ENCODE results near the gene TMEM150A.
"Not testable (repeated sequence)": the region's sequence is repeated elsewhere in the genome, so short reads cannot be mapped to it uniquely, and the experiment has no call there.

TMEM150A gene

GRCh38 chr2:85600235-85600575 is 2.3 kb downstream of the TMEM150A start:
- WGBS: 93% methylated on average over 3 of the region's 3 CpGs
- H3K9ac ChIP-seq (ENCODE audit: low read depth, low read length): no peak overlapping the region
- no peak overlapping the region for H3K4me3 ChIP-seq (ENCODE audit: low read length)
- no peak overlapping the region for H3K27ac ChIP-seq (ENCODE audit: low read depth, low read length)
- no peaks in the 10 kb centered on the region for H3K9me3 ChIP-seq (ENCODE audit: insufficient read depth, low read depth, low read length)
- peaks cover 27% of the 10 kb centered on the region for H3K36me3 ChIP-seq (ENCODE audit: insufficient read depth, low read length)
- no peaks in the 10 kb centered on the region; the same call in 1 of the 2 replicates for H3K4me1 ChIP-seq (ENCODE audit: insufficient read depth, low read length)
- H3K27me3 ChIP-seq (ENCODE audit: insufficient read depth, low read length): no peaks in the 10 kb centered on the region

GRCh38 chr2:85599468-85600234 is 2.8 kb downstream of the TMEM150A start:
- Histone ChIP-seq H3K9ac (ENCODE audit: low read depth, low read length) (no peak overlapping the region), H3K36me3 (ENCODE audit: insufficient read depth, low read length) (peaks cover 26% of the 10 kb centered on the region), H3K9me3 (ENCODE audit: insufficient read depth, low read depth, low read length) (no peaks in the 10 kb centered on the region), H3K4me1 (ENCODE audit: insufficient read depth, low read length) (no peaks in the 10 kb centered on the region; the same call in 1 of the 2 replicates), H3K4me3 (ENCODE audit: low read length) (no peak overlapping the region), H3K27me3 (ENCODE audit: insufficient read depth, low read length) (no peaks in the 10 kb centered on the region), H3K27ac (ENCODE audit: low read depth, low read length) (no peak overlapping the region)
- WGBS: 88% methylated on average over 17 of the region's 17 CpGs

GRCh38 chr2:85598594-85599340 is 3.7 kb downstream of the TMEM150A start:
- H3K36me3 ChIP-seq (ENCODE audit: insufficient read depth, low read length): peaks cover 25% of the 10 kb centered on the region
- no peak overlapping the region for H3K9ac ChIP-seq (ENCODE audit: low read depth, low read length)
- H3K9me3 ChIP-seq (ENCODE audit: insufficient read depth, low read depth, low read length): no peaks in the 10 kb centered on the region
- no peak overlapping the region for H3K4me3 ChIP-seq (ENCODE audit: low read length)
- H3K27ac ChIP-seq (ENCODE audit: low read depth, low read length): no peak overlapping the region
- 86% methylated on average over 14 of the region's 14 CpGs for WGBS
- no peaks in the 10 kb centered on the region; the same call in 1 of the 2 replicates for H3K4me1 ChIP-seq (ENCODE audit: insufficient read depth, low read length)
- H3K27me3 ChIP-seq (ENCODE audit: insufficient read depth, low read length): no peaks in the 10 kb centered on the region

- H3K9ac ChIP-seq (ENCODE audit: low read depth, low read length): no peak overlapping the region
- peaks cover 25% of the 10 kb centered on the region for H3K36me3 ChIP-seq (ENCODE audit: insufficient read depth, low read length)
- 0 out of 2 replicates have a peak overlapping the region, but pooled peaks have one; percentile 85 for H3K4me3 ChIP-seq (ENCODE audit: low read length)
- no peaks in the 10 kb centered on the region for H3K27me3 ChIP-seq (ENCODE audit: insufficient read depth, low read length)
- H3K4me1 ChIP-seq (ENCODE audit: insufficient read depth, low read length): no peaks in the 10 kb centered on the region; the same call in 1 of the 2 replicates
- H3K27ac ChIP-seq (ENCODE audit: low read depth, low read length): no peak overlapping the region
- WGBS: 98% methylated on average over 5 of the region's 5 CpGs
- H3K9me3 ChIP-seq (ENCODE audit: insufficient read depth, low read depth, low read length): no peaks in the 10 kb centered on the region
These were observed 5.3 kb downstream of the TMEM150A start for GRCh38 chr2:85597241-85597640.

GRCh38 chr2:85596486-85597143 is 5.9 kb downstream of the TMEM150A start:
- no peaks in the 10 kb centered on the region for H3K27me3 ChIP-seq (ENCODE audit: insufficient read depth, low read length)
- no peak overlapping the region for H3K27ac ChIP-seq (ENCODE audit: low read depth, low read length)
- no peak overlapping the region for H3K9ac ChIP-seq (ENCODE audit: low read depth, low read length)
- peak overlapping the region; percentile 85 for H3K4me3 ChIP-seq (ENCODE audit: low read length)
- WGBS: 75% methylated on average over 3 of the region's 3 CpGs
- H3K9me3 ChIP-seq (ENCODE audit: insufficient read depth, low read depth, low read length): no peaks in the 10 kb centered on the region
- no peaks in the 10 kb centered on the region; the same call in 1 of the 2 replicates for H3K4me1 ChIP-seq (ENCODE audit: insufficient read depth, low read length)
- H3K36me3 ChIP-seq (ENCODE audit: insufficient read depth, low read length): peaks cover 25% of the 10 kb centered on the region

GRCh38 chr2:85596026-85596333 is 6.5 kb downstream of the TMEM150A start:
- H3K27ac ChIP-seq (ENCODE audit: low read depth, low read length): no peak overlapping the region
- no peaks in the 10 kb centered on the region for H3K9me3 ChIP-seq (ENCODE audit: insufficient read depth, low read depth, low read length)
- peak overlapping the region; percentile 70 for H3K9ac ChIP-seq (ENCODE audit: low read depth, low read length)
- peak overlapping the region; percentile 85 for H3K4me3 ChIP-seq (ENCODE audit: low read length)
- 7% methylated on average over 10 of the region's 10 CpGs for WGBS
- no peaks in the 10 kb centered on the region for H3K27me3 ChIP-seq (ENCODE audit: insufficient read depth, low read length)
- H3K36me3 ChIP-seq (ENCODE audit: insufficient read depth, low read length): peaks cover 25% of the 10 kb centered on the region
- H3K4me1 ChIP-seq (ENCODE audit: insufficient read depth, low read length): no peaks in the 10 kb centered on the region; the same call in 1 of the 2 replicates

- Histone ChIP-seq H3K27me3 (ENCODE audit: insufficient read depth, low read length) (0 out of 2 replicates have a peak, but pooled peaks cover under 1% of the 10 kb centered on the region), H3K36me3 (ENCODE audit: insufficient read depth, low read length) (peaks cover 25% of the 10 kb centered on the region), H3K4me1 (ENCODE audit: insufficient read depth, low read length) (no peaks in the 10 kb centered on the region; the same call in 1 of the 2 replicates), H3K4me3 (ENCODE audit: low read length) (peak within 1 kb of the TSS; percentile 85), H3K27ac (ENCODE audit: low read depth, low read length) (peak within 1 kb of the TSS; percentile 77), H3K9me3 (ENCODE audit: insufficient read depth, low read depth, low read length) (no peaks in the 10 kb centered on the region), H3K9ac (ENCODE audit: low read depth, low read length) (peak within 1 kb of the TSS; percentile 87)
- WGBS: under 1% methylated on average over 47 of the region's 47 CpGs
These were observed 7.0 kb downstream of the TMEM150A start, which contains the start of gene RNF181 for GRCh38 chr2:85595301-85596025. Gene RNF181 (plus strand): TSS chr2:85595745. CDS start chr2:85595764, 19 bp downstream.

- WGBS: 27% methylated on average over 13 of the region's 13 CpGs
- Histone ChIP-seq H3K9me3 (ENCODE audit: insufficient read depth, low read depth, low read length) (no peaks in the 10 kb centered on the region), H3K27ac (ENCODE audit: low read depth, low read length) (peak overlapping the region; percentile 77), H3K4me1 (ENCODE audit: insufficient read depth, low read length) (no peaks in the 10 kb centered on the region; the same call in 1 of the 2 replicates), H3K4me3 (ENCODE audit: low read length) (peak overlapping the region; percentile 85), H3K36me3 (ENCODE audit: insufficient read depth, low read length) (peaks cover 25% of the 10 kb centered on the region), H3K27me3 (ENCODE audit: insufficient read depth, low read length) (peaks cover 7% of the 10 kb centered on the region; the same call in 1 of the 2 replicates), H3K9ac (ENCODE audit: low read depth, low read length) (peak overlapping the region; percentile 87)
These were observed 7.7 kb downstream of the TMEM150A start for GRCh38 chr2:85594715-85595300.

GRCh38 chr2:85593023-85593422 is 9.5 kb downstream of the TMEM150A start:
- peaks cover 13% of the 10 kb centered on the region for H3K36me3 ChIP-seq (ENCODE audit: insufficient read depth, low read length)
- no peak overlapping the region for H3K9ac ChIP-seq (ENCODE audit: low read depth, low read length)
- H3K27me3 ChIP-seq (ENCODE audit: insufficient read depth, low read length): peaks cover 7% of the 10 kb centered on the region; the same call in 1 of the 2 replicates
- no peak overlapping the region for H3K4me3 ChIP-seq (ENCODE audit: low read length)
- 74% methylated on average over 3 of the region's 3 CpGs for WGBS
- no peak overlapping the region for H3K27ac ChIP-seq (ENCODE audit: low read depth, low read length)
- H3K4me1 ChIP-seq (ENCODE audit: insufficient read depth, low read length): no peaks in the 10 kb centered on the region; the same call in 1 of the 2 replicates
- H3K9me3 ChIP-seq (ENCODE audit: insufficient read depth, low read depth, low read length): no peaks in the 10 kb centered on the region

GRCh38 chr2:85592299-85592698 is 10.2 kb downstream of the TMEM150A start:
- not testable (repeated sequence) for H3K36me3 ChIP-seq (ENCODE audit: insufficient read depth, low read length); H3K27ac ChIP-seq (ENCODE audit: low read depth, low read length); H3K4me3 ChIP-seq (ENCODE audit: low read length); H3K9me3 ChIP-seq (ENCODE audit: insufficient read depth, low read depth, low read length); H3K27me3 ChIP-seq (ENCODE audit: insufficient read depth, low read length); H3K4me1 ChIP-seq (ENCODE audit: insufficient read depth, low read length); H3K9ac ChIP-seq (ENCODE audit: low read depth, low read length)
- 92% methylated on average over 9 of the region's 9 CpGs for WGBS

All from HUES64 (cell line).